Measurements from ENCODE around the gene NUP153.

- TF ChIP-seq POLR2AphosphoS5 (IDR thresholded peaks at IDR 0.05; ENCODE audit: low read depth, low read length) (no peak), TAF1 (IDR thresholded peaks at IDR 0.05; ENCODE audit: borderline replicate concordance, insufficient read depth, low read length) (no peak), REST (IDR thresholded peaks at IDR 0.05; ENCODE audit: insufficient read depth in 1 of 2, low read depth in 2 of 2, low read length in 2 of 2) (no peak), SIN3A (IDR thresholded peaks at IDR 0.05; ENCODE audit: borderline replicate concordance, insufficient read depth, low read length) (no peak), FOXP2 (optimal IDR thresholded peaks at IDR 0.05; ENCODE audit: borderline replicate concordance, extremely low read depth, extremely low read length, insufficient read depth) (no peak)
Observed at GRCh38 chr6:17712576-17712975, 5.9 kb upstream of the NUP153 start.

Data from PFSK-1 (cell line).